HG03558 (cell line): ENCODE measurements around the gene CFP.

ENCODE experiments used
- ATAC-seq: cut with Tn5 transposase; IDR thresholded peaks from one replicate; pipeline ENCODE4 v1.9.1; 2021; ENCODE audit warnings: moderate number of reproducible peaks; ENCODE audit not compliant: unreplicated experiment; ENCODE audit errors: extremely low read depth

The CFP gene

GRCh38 chrX:47577424-47577823 is 52.3 kb downstream of the CFP start:
- no peak for ATAC-seq

- no peak for ATAC-seq
Observed at GRCh38 chrX:47576021-47576898, 53.5 kb downstream of the CFP start.

- ATAC-seq: no peak
Observed at GRCh38 chrX:47574547-47575301, 55.0 kb downstream of the CFP start.

- no peak for ATAC-seq
Observed at GRCh38 chrX:47574076-47574546, 55.6 kb downstream of the CFP start.

- ATAC-seq: no peak
Observed at GRCh38 chrX:47573341-47574075, 56.2 kb downstream of the CFP start.
